Prostate gland (tissue), 2 donors: ENCODE measurements around the gene HESX1. TPM values are rescaled to one million over a fixed set of nuclear protein-coding genes. Genes with fewer than 3 reads are reported as not detected.

ENCODE experiments used
- DNase-seq: peaks from one replicate; pipeline ENCODE4 v3.0.0-alpha.2; 2019; ENCODE audit warnings: low spot score
- H3K27ac ChIP-seq, 2 donors: fragments of 200-600 bp; sonication (generic); 2 replicates each; pipeline ENCODE4 v1.5.1; 2017 to 2019
- H3K27me3 ChIP-seq: fragments of 200-600 bp; sonication (generic); replicated peaks from 2 replicates; pipeline ENCODE4 v1.5.1; 2019; ENCODE audit not compliant: insufficient read depth
- H3K36me3 ChIP-seq, 2 donors: fragments of 200-600 bp; sonication (generic); 1 replicate in 1 of 2; 2 replicates in 1 of 2; pipeline versions ENCODE4 v1.5.1 to v1.8.1; 2017 to 2019
- H3K4me1 ChIP-seq: fragments of 200-600 bp; sonication (generic); replicated peaks from 2 replicates; pipeline ENCODE4 v1.5.1; 2019
- H3K4me3 ChIP-seq, 2 donors: fragments of 200-600 bp; sonication (generic); 2 replicates each; pipeline ENCODE4 v1.5.1; 2017 to 2019
- H3K9me3 ChIP-seq: fragments of 200-600 bp; sonication (generic); 2 replicates; pipeline ENCODE4 v1.5.1; 2017
- CTCF ChIP-seq, 4 experiments: fragments of 200-600 bp in 2 of 4; fragments of 450-650 bp in 2 of 4; sonication (generic) in 2 of 4; IDR thresholded peaks; 1 replicate in 3 of 4; 2 replicates in 1 of 4; pipeline ENCODE4 v1.5.1; 2016 to 2019; ENCODE audit warnings: antibody characterized with exemption in 4 of 4, mild to moderate bottlenecking in 2 of 4, moderate library complexity in 2 of 4
- POLR2A ChIP-seq: fragments of 450-650 bp; IDR thresholded peaks from one replicate; pipeline ENCODE4 v1.6.1; 2016; ENCODE audit warnings: antibody characterized with exemption, mild to moderate bottlenecking
- POLR2AphosphoS5 ChIP-seq: sonication (generic); formaldehyde crosslinking; IDR thresholded peaks from one replicate; pipeline ENCODE4 v1.6.1; 2017; ENCODE audit warnings: antibody characterized with exemption
- WGBS: methylation state at CpG from one replicate; pipeline ENCODE4 v1.1.5; 2018; 5-methylcytosine and 5-hydroxymethylcytosine counted together
- intact Hi-C: fragments of 100-400 bp; cut with DNase I; formaldehyde crosslinking; loops from one replicate; pipeline ENCODE4 v1.14.2; 2022
- total RNA-seq, 2 donors: library from RNA; depleted of rRNA; stranded (reverse); fragments of >200 nt; gene quantifications; one replicate each; pipeline ENCODE4 v1.1.0, GENCODE V29; 2016

The HESX1 gene
- total RNA-seq, 2 donors from 2014 or later, result 0.23 to 3.6 TPM

GRCh38 chr3:57155310-57155643, 44.5 kb downstream of the HESX1 start:
- Histone ChIP-seq H3K4me1 (peaks cover 2% of the 10 kb centered on the region), H3K36me3 (no peaks in the 10 kb centered on the region), H3K4me3 (no peak overlapping the region), H3K9me3 (no peaks in the 10 kb centered on the region), H3K27ac (no peak overlapping the region), H3K27me3 (no peaks in the 10 kb centered on the region)
- DNase-seq, result no peak
- no peak for TF ChIP-seq CTCF (IDR thresholded peaks at IDR 0.05)
- no peak for TF ChIP-seq POLR2AphosphoS5
- TF ChIP-seq POLR2A, result no peak
- intact Hi-C loops, result no loop called here
- WGBS, result 74% methylated on average over 3 of the region's 3 CpGs

GRCh38 chr3:57154470-57155309, 45.1 kb downstream of the HESX1 start:
- no peak for DNase-seq
- intact Hi-C loops, result no loop called here
- H3K36me3 ChIP-seq, result no peaks in the 10 kb centered on the region
- 47% methylated on average over 15 of the region's 15 CpGs for WGBS
- H3K27ac ChIP-seq, result no peak overlapping the region
- H3K9me3 ChIP-seq, result no peaks in the 10 kb centered on the region
- no peak for TF ChIP-seq POLR2AphosphoS5
- TF ChIP-seq POLR2A, result no peak
- TF ChIP-seq CTCF (IDR thresholded peaks at IDR 0.05), result no peak
- no peak overlapping the region for H3K4me3 ChIP-seq
- peaks cover 2% of the 10 kb centered on the region for H3K4me1 ChIP-seq
- no peaks in the 10 kb centered on the region for H3K27me3 ChIP-seq

- H3K27ac ChIP-seq, result peak overlapping the region in 1 of 2 donors; percentile 16
- DNase-seq, result no peak
- H3K4me3 ChIP-seq, result no peak overlapping the region
- WGBS, result 61% methylated on average over 19 of the region's 19 CpGs
- TF ChIP-seq CTCF (IDR thresholded peaks at IDR 0.05) (no peak), POLR2A (no peak), POLR2AphosphoS5 (no peak)
- intact Hi-C loops, result no loop called here
- H3K4me1 ChIP-seq, result no peaks in the 10 kb centered on the region
- no peaks in the 10 kb centered on the region for H3K36me3 ChIP-seq
- H3K9me3 ChIP-seq, result no peaks in the 10 kb centered on the region
- no peaks in the 10 kb centered on the region for H3K27me3 ChIP-seq
Observed at GRCh38 chr3:57152151-57153143, 47.3 kb downstream of the HESX1 start.

- WGBS, result 66% methylated on average over 3 of the region's 3 CpGs
- no peaks in the 10 kb centered on the region for H3K9me3 ChIP-seq
- no peak for TF ChIP-seq POLR2AphosphoS5
- TF ChIP-seq CTCF (IDR thresholded peaks at IDR 0.05), result no peak
- no peak for TF ChIP-seq POLR2A
- H3K4me1 ChIP-seq, result no peaks in the 10 kb centered on the region
- intact Hi-C loops, result no loop called here
- H3K27ac ChIP-seq, result peak overlapping the region in 1 of 2 donors; percentile 16
- H3K27me3 ChIP-seq, result no peaks in the 10 kb centered on the region
- DNase-seq, result no peak
- no peaks in the 10 kb centered on the region for H3K36me3 ChIP-seq
- no peak overlapping the region for H3K4me3 ChIP-seq
Observed at GRCh38 chr3:57151749-57152148, 48.0 kb downstream of the HESX1 start.
